GM18858 (cell line): Measurements from ENCODE around the gene AQP10.
"Not testable (repeated sequence)": the region's sequence is repeated elsewhere in the genome, so short reads cannot be mapped to it uniquely, and the experiment has no call there.

Experiments used
- ATAC-seq: cut with Tn5 transposase; IDR thresholded peaks from one replicate; pipeline ENCODE4 v1.9.1; 2021; ENCODE audit not compliant: unreplicated experiment

The AQP10 gene, protein sequence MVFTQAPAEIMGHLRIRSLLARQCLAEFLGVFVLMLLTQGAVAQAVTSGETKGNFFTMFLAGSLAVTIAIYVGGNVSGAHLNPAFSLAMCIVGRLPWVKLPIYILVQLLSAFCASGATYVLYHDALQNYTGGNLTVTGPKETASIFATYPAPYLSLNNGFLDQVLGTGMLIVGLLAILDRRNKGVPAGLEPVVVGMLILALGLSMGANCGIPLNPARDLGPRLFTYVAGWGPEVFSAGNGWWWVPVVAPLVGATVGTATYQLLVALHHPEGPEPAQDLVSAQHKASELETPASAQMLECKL

GRCh38 chr1:154320882-154321608 is at the start of gene AQP10:
TSS of gene AQP10 (plus strand) at chr1:154321093. CDS start at chr1:154321156, 63 bp downstream.
- ATAC-seq: no peak

- ATAC-seq: peak; percentile 73
Measured at GRCh38 chr1:154272217-154272998, 48.5 kb upstream of the AQP10 start, which contains the start of gene HAX1. TSS of gene HAX1 (plus strand) at chr1:154272629. CDS start at chr1:154272724, 95 bp downstream.

DNA sequence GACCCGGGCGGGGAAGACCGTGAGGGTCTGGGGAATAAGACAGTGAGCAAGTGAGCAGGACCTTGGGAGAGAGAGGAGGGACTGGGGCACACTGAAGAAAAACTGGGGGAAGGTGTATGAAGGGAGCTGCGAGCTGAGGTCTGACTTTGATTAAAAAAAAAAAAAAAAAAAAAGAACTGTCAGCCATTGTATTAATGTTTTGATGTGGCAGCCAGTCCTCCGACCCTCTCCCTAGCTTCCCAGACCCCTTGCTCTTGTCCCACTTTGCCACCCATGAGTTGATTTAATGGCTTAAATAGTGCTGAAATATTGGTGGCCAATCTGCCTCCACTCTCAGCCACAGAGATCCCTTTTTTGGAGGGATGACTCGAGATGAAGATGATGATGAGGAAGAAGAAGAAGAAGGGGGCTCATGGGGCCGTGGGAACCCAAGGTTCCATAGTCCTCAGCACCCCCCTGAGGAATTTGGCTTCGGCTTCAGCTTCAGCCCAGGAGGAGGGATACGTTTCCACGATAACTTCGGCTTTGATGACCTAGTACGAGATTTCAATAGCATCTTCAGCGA is 47.8 kb upstream of the AQP10 start:
- no peak for ATAC-seq

- ATAC-seq: no peak
Measured at GRCh38 chr1:154276797-154277196, 44.1 kb upstream of the AQP10 start.

DNA sequence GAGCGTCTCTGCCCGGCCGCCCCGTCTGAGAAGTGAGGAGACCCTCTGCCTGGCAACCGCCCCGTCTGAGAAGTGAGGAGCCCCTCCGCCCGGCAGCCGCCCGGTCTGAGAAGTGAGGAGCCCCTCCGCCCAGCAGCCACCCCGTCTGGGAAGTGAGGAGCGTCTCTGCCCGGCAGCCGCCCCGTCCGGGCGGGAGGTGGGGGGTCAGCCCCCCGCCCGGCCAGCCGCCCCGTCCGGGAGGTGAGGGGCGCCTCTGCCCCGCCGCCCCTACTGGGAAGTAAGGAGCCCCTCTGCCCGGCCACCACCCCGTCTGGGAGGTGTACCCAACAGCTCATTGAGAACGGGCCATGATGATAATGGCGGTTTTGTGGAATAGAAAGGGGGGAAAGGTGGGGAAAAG is 33.3 kb upstream of the AQP10 start:
- not testable (repeated sequence) for ATAC-seq

DNA sequence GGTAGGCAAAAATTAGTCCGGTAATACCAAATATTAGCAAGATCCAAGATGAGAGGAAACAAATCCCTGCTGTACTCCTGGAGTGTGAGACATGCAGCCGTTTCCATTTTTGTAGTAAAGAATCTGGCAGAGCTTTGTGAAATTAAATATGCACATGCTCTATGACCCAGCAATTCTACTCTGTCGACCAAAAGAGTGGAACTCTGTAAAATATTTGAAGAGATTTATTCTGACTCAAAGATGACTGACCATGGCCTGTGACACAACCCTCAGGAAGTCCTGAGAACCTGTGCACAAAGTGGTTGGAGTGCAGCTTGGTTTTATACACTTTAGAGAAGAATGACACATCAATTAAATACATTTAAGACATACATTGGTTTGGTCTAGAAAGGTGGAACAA is 32.2 kb upstream of the AQP10 start:
- ATAC-seq: no peak

GRCh38 chr1:154290921-154291320 is 30.0 kb upstream of the AQP10 start:
- no peak for ATAC-seq

DNA sequence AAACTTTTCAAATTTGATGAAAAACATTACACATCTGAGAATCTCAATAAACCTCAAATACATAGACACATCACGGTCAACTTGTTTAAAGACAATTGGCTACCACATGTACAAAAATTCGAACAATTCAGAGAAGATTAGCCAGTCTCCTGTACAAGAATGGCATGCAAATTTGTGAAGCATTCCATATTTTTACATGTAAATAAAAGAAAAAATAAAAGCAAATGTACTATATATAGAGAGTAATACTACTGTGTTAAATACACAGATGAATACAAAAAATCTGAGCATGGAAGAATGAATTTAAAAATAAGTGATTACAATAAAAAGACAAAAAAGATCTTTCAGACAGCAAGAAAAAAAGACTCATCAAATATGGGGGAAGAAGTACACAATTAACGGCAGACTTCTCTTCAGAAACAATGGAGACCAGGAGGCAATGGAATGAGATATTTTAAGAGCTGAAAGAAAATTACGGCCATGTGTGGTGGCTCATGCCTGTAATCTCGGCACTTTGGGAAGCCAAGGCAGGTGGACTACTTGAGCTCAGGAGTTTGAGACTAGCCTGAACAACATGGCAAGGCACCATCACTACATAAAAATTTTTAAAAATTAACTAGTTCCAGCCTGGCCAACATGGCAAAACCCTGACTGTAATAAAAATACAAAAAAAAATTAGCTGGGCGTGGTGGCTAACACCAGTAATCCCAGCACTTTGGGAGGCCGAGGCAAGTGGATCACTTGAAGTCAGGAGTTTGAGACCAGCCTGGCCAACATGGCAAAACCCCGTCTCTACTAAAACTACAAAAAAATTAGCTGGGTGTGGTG is 25.3 kb upstream of the AQP10 start:
- ATAC-seq: no peak

DNA sequence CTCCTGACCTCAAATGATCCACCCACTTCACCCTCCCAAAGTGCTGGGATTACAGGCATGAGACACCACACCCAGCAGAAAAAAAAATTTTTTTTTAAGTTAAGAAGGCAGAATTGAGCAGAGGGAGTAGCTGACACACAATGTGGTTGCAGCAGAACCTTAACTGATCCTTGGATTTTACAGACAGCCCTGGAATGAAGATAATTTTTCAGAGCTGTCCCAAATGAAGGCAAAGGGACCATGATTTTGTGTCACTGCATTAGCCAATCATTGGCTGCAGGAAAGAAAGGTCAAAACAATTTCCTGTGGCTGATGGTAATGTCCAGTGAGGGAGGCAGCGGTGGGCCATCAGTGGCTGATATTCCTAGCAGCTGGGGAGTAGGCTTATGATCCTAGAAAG is 19.3 kb upstream of the AQP10 start:
- no peak for ATAC-seq

DNA sequence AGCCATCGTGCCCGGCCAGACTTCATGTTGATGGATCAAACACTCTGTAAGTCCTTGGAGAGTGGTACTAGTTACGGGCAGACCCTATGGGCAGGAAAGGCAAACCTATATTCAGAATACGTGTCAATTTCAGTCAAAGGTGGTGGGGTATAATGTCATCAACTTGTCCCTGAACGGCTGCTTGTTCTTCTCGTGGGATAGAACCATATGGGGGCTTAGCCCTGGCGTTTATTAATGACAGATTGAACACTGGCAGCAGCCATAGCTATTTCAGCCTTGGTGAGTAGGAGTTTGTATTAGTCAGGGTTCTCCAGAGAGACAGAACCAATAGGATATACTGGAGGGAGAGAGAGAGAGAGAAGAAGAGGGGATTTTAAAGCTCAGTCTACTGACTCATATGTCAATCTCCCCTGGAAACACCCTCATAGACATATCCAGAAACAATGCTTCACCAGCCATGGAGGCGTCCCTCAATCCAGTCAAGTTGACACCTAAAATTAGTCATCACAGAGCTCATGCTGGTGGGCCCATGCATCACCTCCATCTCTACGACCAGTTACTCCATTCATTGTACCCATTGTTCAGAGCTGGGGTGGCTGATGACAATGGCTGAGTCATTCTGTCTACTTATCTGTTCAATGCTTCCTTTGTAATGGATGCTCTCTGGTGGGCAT is 16.1 kb upstream of the AQP10 start:
- no peak for ATAC-seq

GRCh38 chr1:154306151-154306550 is 14.7 kb upstream of the AQP10 start:
- ATAC-seq: no peak

DNA sequence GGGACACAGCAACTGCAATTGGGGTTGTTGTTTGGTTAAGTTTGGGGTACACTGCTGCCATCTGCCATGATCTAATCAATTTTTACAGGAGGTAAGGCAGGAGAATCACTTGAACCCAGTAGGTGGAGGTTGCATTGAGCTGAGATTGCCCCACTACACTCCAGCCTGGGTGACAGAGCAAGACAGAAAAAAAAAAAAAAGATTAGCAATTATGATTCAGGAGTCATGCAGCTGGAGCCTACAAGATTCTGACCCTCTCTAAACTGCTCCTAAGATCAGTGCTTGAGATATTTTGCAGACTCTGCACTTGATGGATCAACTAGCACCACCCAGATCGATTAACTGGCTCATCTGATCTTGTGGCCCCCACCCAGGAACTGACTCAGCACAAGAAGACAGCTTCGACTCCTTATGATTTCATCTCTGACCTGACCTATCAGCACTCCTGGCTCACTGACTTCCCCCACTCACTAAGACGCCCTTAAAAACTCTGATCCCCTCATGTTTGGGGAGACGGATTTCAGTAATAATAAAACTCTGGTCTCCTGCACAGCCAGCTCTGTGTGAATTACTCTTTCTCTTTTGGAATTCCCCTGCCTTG is 13.1 kb upstream of the AQP10 start:
- not testable (repeated sequence) for ATAC-seq

DNA sequence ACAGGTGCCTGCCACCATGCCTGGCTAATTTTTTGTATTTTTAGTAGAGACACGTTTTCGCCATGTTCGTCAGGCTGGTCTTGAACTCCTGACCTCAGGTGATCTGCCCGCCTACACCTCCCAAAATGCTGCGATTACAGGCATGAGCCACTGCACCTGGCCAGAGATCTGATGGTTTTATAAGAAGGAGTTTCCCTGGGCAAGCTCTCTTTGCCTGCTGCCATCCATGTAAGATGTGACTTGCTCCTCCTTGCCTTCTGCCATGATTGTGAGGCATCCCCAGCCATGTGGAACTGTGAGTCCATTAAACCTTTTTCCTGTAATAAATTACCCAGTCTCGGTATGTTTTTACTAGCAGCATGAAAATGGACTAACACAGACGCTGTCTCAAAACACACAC is 11.8 kb upstream of the AQP10 start:
- ATAC-seq: not testable (repeated sequence)

DNA sequence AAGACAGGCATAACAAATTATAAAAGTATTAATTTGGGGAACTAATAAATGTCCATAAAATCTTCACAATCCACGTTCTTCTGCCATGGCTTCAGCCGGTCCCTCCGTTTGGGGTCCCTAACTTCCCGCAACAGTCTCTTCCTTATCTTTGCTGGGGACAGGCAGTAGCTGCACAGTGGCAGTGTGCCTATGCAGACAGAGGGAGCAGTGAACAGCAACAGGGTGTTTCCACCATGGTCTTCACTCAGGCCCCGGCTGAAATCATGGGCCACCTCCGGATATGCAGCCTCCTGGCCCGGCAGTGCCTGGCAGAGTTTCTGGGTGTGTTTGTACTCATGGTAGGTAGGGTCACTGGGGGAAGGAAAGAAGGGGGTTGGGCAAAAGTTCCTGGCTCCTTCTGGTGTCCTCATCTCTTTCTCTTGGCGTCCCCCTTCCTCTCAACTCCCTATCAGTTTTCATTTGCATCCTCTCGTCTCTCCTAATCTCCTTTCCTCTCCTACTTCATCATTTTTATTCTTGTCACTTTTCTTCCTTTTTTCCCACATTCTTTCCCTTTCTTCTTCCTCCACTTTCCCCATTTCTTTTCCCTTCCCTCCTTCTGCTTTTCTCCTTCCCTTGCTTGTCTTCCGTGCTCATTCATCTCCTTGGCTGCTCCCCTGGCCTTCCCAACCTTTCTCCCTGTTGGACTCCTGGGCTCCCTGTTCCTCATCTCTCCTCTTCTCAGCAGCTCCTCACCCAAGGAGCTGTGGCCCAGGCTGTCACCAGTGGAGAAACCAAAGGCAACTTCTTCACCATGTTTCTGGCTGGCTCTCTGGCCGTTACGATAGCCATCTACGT is 8.4 kb upstream of the AQP10 start:
- ATAC-seq: not testable (repeated sequence)

DNA sequence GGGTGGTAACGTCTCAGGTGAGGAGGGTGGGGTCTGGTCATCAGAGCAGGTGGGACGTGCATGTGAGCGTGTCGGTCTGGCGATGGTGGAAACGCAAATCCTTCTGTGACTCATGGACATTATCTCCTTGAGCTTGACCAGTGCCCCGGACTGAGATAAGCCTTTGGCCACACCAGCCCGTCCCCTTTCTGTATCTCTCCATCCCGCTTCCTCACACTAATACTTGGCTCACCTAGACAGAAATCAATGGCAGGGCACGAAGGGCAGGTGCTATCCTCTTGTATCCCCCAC is 7.9 kb upstream of the AQP10 start:
- ATAC-seq: no peak

GRCh38 chr1:154314226-154314625 is 6.7 kb upstream of the AQP10 start:
- ATAC-seq: not testable (repeated sequence)

GRCh38 chr1:154316704-154317103 is 4.2 kb upstream of the AQP10 start:
- ATAC-seq: no peak

- ATAC-seq: no peak
Measured at GRCh38 chr1:154318386-154318785, 2.5 kb upstream of the AQP10 start.

- not testable (repeated sequence) for ATAC-seq
Measured at GRCh38 chr1:154321609-154321934, 679 bp downstream of the AQP10 start.
